H1 (cell line): ENCODE measurements around the gene ACBD4. TPM values are rescaled to one million over a fixed set of nuclear protein-coding genes. Genes with fewer than 3 reads are reported as not detected.

Experiments used
- BRCA1 ChIP-seq: IDR thresholded peaks from 2 replicates; pipeline ENCODE4 v1.6.1; 2012; ENCODE audit warnings: low read depth, low read length, improper control_type of control experiment
- CTBP2 ChIP-seq: IDR thresholded peaks from 2 replicates; pipeline ENCODE4 v1.7.0; 2011; ENCODE audit warnings: borderline replicate concordance, mild to moderate bottlenecking, moderate library complexity, mixed read lengths, low read length; ENCODE audit not compliant: insufficient read depth, insufficient read length
- NRF1 ChIP-seq: IDR thresholded peaks from 2 replicates; pipeline ENCODE4 v1.6.1; 2011; ENCODE audit warnings: mild to moderate bottlenecking, low read depth, low read length, improper control_type of control experiment
- POU5F1 ChIP-seq: IDR thresholded peaks from 2 replicates; pipeline ENCODE4 v1.6.1; 2011; ENCODE audit warnings: low read depth, mild to moderate bottlenecking, low read length, moderate library complexity
- RXRA ChIP-seq: IDR thresholded peaks from 2 replicates; pipeline ENCODE4 v1.6.1; 2011; ENCODE audit warnings: low read depth, mild to moderate bottlenecking, low read length, moderate library complexity; ENCODE audit not compliant: insufficient read depth
- SIX5 ChIP-seq: IDR thresholded peaks from 2 replicates; pipeline ENCODE4 v1.6.1; 2011; ENCODE audit warnings: mild to moderate bottlenecking, low read depth, low read length
- polyA plus RNA-seq, 7 experiments: library from polyadenylated mRNA; depleted of rRNA in 3 of 7; stranded (reverse) in 5 of 7; unstranded in 2 of 7; fragments of >200 nt in 5 of 7; fragments of 200-250 nt in 2 of 7; gene quantifications; 1 replicate in 5 of 7; 2 replicates in 1 of 7; 4 replicates in 1 of 7; pipeline versions ENCODE4 v1.2.1 to v1.2.3, GENCODE V29; 2011 to 2013; ENCODE audit warnings: missing spikeins in 2 of 7, mixed read lengths in 2 of 7
- total RNA-seq: library from RNA; stranded (reverse); fragmentation: NEBNext Ultra II Directional; extraction: Animal tissue kit (Norgen Biotek cat#: 25700); gene quantifications from 2 replicates; pipeline ENCODE4 v1.2.1, GENCODE V29; 2021
- TF ChIP-seq, protein P1 (sequence below): IDR thresholded peaks from 2 replicates; pipeline ENCODE4 v1.6.1; 2011; ENCODE audit warnings: low read depth, mild to moderate bottlenecking, low read length; ENCODE audit not compliant: insufficient read depth

The ACBD4 gene
- total and polyA plus RNA-seq, 2 of the 8 experiments (the other 6 are each of a cell fraction or from before 2014, with no cell fraction given): 7.3 to 10.7 TPM

DNA sequence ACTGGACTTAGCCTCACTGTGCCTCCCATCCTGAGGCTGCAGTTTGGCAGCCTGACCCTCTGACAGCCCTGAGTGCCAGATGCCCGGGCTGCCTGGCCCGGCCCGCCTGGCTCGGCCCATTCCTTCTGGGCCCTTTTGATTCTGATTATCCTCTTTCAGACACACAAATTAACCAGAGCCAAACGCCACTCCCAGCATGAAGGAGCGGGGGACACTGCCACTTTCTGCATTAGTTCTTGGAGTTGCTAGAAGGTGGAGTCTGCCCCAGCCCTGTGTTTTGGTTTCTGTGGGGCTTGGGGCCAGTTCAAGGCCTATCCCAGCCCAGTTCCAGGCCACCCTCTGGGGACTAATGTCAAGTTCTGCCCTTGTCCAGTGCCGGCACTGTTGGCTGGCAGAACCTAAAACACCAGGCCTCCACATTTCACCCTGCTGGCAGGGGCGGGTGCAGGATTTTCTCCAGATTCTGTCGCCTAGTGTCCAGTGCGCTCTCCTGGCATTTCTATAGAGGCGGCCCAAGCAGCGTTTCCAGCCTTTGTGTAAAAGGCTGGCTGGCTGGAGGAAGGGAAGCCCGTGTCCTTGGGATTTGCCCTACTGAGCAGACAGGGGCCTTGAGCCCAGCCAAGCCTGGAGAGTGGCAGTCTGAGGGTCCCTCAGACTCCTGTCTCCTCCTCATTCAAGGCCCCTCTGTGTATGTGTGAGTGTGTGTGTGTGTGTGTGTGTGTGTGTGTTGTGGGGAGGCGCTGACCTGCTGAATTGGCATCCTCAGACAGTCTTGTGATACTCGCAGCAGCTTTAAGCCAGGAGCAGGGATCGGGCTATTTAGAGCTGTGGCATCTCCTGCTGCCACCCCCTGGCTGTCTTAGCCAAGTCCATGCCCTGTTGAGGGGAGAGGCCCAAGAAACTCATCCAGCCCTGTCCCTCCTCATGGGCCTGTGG is 24.5 kb upstream of the ACBD4 start (continued):
- no peak for TF ChIP-seq BRCA1
- TF ChIP-seq NRF1: no peak
- no peak for TF ChIP-seq CTBP2
- TF ChIP-seq POU5F1: no peak
- TF ChIP-seq SIX5: no peak
- no peak for TF ChIP-seq RXRA
- TF ChIP-seq, protein P1, sequence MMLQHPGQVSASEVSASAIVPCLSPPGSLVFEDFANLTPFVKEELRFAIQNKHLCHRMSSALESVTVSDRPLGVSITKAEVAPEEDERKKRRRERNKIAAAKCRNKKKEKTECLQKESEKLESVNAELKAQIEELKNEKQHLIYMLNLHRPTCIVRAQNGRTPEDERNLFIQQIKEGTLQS: no peak
- TF ChIP-seq, all 59 proteins: peak for 0
